ENCODE measurements around the gene COL24A1.

COL24A1 gene

DNA sequence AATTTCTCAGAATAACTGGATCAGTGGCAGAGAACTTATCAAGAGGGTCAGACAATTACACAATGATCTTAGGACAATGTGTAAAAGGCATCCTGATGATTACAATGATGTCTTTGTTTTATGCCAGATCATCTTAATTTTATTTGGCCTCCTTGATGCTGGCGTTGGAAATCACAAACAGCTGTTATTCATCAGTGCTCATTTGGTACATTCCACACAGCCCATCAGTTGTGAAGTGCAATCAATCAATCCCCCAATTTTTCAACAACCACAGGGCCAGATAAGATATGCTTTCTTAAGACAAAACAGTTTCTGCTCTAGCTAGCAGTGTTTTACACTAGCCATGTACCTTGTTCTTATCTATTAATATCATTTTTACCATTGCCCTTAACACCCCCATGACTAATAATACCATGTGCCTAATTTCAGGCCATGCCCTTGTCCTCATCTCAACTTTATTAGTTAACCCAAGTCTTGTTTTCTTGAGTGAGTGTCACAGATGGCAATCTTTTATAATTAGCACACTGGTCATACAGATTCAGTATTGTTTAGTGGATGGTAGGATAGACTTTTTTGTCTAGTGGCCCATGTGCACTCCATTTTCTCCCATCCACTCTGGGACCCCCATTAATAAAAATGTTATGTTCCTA is 40.8 kb upstream of the COL24A1 start:
- TF ChIP-seq, protein P1, sequence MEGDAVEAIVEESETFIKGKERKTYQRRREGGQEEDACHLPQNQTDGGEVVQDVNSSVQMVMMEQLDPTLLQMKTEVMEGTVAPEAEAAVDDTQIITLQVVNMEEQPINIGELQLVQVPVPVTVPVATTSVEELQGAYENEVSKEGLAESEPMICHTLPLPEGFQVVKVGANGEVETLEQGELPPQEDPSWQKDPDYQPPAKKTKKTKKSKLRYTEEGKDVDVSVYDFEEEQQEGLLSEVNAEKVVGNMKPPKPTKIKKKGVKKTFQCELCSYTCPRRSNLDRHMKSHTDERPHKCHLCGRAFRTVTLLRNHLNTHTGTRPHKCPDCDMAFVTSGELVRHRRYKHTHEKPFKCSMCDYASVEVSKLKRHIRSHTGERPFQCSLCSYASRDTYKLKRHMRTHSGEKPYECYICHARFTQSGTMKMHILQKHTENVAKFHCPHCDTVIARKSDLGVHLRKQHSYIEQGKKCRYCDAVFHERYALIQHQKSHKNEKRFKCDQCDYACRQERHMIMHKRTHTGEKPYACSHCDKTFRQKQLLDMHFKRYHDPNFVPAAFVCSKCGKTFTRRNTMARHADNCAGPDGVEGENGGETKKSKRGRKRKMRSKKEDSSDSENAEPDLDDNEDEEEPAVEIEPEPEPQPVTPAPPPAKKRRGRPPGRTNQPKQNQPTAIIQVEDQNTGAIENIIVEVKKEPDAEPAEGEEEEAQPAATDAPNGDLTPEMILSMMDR (IDR thresholded peaks at IDR 0.05; ENCODE audit: insufficient read depth, low read length, poor library complexity, severe bottlenecking): no peak
- no peaks in the 10 kb centered on the region for H3K36me3 ChIP-seq (ENCODE audit: control insufficient read depth, insufficient read depth, low read length)
- no peak overlapping the region for H3K4me3 ChIP-seq (replicated peaks; ENCODE audit: low read depth, low read length)
- H3K27me3 ChIP-seq (replicated peaks; ENCODE audit: control insufficient read depth, insufficient read depth, low read length): no peaks in the 10 kb centered on the region
- DNase-seq (ENCODE audit: extremely low read depth, insufficient read length): no peak

GRCh38 chr1:86195281-86195680 is 38.7 kb upstream of the COL24A1 start:
- TF ChIP-seq, protein P1 (IDR thresholded peaks at IDR 0.05; ENCODE audit: insufficient read depth, low read length, poor library complexity, severe bottlenecking): no peak
- Histone ChIP-seq H3K27me3 (replicated peaks; ENCODE audit: control insufficient read depth, insufficient read depth, low read length) (no peaks in the 10 kb centered on the region), H3K36me3 (ENCODE audit: control insufficient read depth, insufficient read depth, low read length) (no peaks in the 10 kb centered on the region), H3K4me3 (replicated peaks; ENCODE audit: low read depth, low read length) (no peak overlapping the region)
- no peak for DNase-seq (ENCODE audit: extremely low read depth, insufficient read length)

DNA sequence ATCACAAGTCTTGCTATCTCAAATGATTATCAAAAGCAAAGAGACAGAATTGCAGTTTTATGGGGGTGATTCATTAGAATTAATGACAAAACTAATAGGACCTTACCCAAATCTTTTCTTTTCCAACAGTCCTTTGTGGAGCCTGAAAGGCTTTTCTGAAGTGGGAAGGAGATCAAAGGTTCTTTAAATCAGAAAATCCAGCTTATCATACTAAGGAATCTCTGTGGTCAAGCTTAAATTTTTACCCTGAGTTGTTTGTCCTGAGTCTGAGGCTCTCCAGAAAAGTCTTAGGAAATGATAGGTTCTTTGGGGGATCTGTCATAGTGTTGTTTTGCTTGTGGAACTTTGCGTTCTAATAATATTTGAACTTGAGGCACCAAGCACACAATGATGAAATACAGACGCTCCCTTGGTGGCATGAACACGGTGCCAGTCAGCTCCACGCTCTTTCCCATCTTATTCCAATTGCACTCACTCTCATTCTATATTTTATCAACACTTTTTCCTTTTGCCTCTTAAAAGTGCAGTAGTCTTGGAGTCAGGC is 38.0 kb upstream of the COL24A1 start:
- Histone ChIP-seq H3K4me3 (replicated peaks; ENCODE audit: low read depth, low read length) (no peak overlapping the region), H3K27me3 (replicated peaks; ENCODE audit: control insufficient read depth, insufficient read depth, low read length) (no peaks in the 10 kb centered on the region), H3K36me3 (ENCODE audit: control insufficient read depth, insufficient read depth, low read length) (no peaks in the 10 kb centered on the region)
- no peak for DNase-seq (ENCODE audit: extremely low read depth, insufficient read length)
- TF ChIP-seq, protein P1 (IDR thresholded peaks at IDR 0.05; ENCODE audit: insufficient read depth, low read length, poor library complexity, severe bottlenecking): no peak

- H3K36me3 ChIP-seq (ENCODE audit: control insufficient read depth, insufficient read depth, low read length): no peaks in the 10 kb centered on the region
- H3K4me3 ChIP-seq (replicated peaks; ENCODE audit: low read depth, low read length): no peak overlapping the region
- no peaks in the 10 kb centered on the region for H3K27me3 ChIP-seq (replicated peaks; ENCODE audit: control insufficient read depth, insufficient read depth, low read length)
- DNase-seq (ENCODE audit: extremely low read depth, insufficient read length): no peak
- TF ChIP-seq, protein P1 (IDR thresholded peaks at IDR 0.05; ENCODE audit: insufficient read depth, low read length, poor library complexity, severe bottlenecking): no peak
Observed at GRCh38 chr1:86192417-86192816, 35.8 kb upstream of the COL24A1 start.

DNA sequence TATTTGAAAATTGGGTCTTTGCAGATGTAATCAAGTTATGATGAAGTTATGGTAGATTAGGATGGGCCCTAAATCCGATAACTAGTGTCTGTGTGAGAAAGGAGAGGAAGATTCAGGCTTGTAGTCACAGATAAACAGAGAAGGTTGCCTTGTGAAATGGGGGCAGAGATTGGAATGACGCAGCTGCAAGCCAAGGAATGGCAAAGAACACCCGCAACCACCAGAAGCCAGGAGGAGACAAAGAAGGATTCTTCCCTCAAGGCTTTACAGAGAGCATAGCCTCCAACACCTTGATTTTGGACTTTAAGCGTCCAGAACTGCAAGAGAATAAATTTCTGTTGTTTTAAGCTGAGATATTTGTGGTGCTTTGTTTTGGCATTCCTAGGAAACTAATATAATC is 35.4 kb upstream of the COL24A1 start:
- Histone ChIP-seq H3K36me3 (ENCODE audit: control insufficient read depth, insufficient read depth, low read length) (no peaks in the 10 kb centered on the region), H3K4me3 (replicated peaks; ENCODE audit: low read depth, low read length) (no peak overlapping the region), H3K27me3 (replicated peaks; ENCODE audit: control insufficient read depth, insufficient read depth, low read length) (no peaks in the 10 kb centered on the region)
- no peak for DNase-seq (ENCODE audit: extremely low read depth, insufficient read length)
- TF ChIP-seq, protein P1 (IDR thresholded peaks at IDR 0.05; ENCODE audit: insufficient read depth, low read length, poor library complexity, severe bottlenecking): no peak
